Fibroblast of mammary gland (primary cell): ENCODE results near the gene ADGRG1.

Source experiments
- DNase-seq: peaks from one replicate; pipeline ENCODE4 v3.0.0-alpha.2; 2010; ENCODE audit warnings: low read depth
- H3K4me3 ChIP-seq: 2 replicates; pipeline ENCODE4 v1.5.1; 2011; ENCODE audit warnings: low read depth, mild to moderate bottlenecking, low read length, moderate library complexity; ENCODE audit not compliant: control insufficient read depth
- CTCF ChIP-seq: conservative IDR thresholded peaks from 2 replicates; pipeline ENCODE4 v1.5.1; 2011; ENCODE audit warnings: low read depth, low read length, inconsistent platforms; ENCODE audit not compliant: control insufficient read depth, insufficient read depth

ADGRG1 gene

GRCh38 chr16:57704011-57704904 is 75.8 kb downstream of the ADGRG1 start:
- no peak for DNase-seq
- no peak overlapping the region for H3K4me3 ChIP-seq
- no peak for TF ChIP-seq CTCF

GRCh38 chr16:57704905-57705852 is 76.7 kb downstream of the ADGRG1 start:
- no peak overlapping the region for H3K4me3 ChIP-seq
- no peak for DNase-seq
- TF ChIP-seq CTCF, result no peak

GRCh38 chr16:57706717-57707116 is 78.3 kb downstream of the ADGRG1 start:
- no peak for TF ChIP-seq CTCF
- DNase-seq, result no peak
- H3K4me3 ChIP-seq, result no peak overlapping the region

DNA sequence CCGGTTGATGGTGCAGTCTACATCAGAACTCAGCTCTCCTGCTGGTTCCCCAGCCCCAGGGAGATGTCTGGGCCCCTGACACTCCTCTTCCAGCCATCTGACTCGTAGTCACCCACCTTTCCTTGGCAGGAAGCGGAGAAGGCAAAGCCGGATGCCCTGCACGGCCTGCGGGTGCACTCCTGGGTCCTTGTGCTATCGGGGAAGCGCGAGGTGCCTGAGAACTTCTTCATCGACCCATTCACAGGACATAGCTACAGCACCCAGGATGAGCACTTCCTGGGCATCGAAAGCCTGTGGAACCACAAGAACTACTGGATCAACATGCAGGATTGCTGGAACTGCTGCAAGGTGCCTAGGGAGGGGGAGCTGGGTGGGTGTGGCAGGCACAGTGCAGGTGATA is 78.9 kb downstream of the ADGRG1 start:
- no peak for TF ChIP-seq CTCF
- DNase-seq, result no peak
- no peak overlapping the region for H3K4me3 ChIP-seq

DNA sequence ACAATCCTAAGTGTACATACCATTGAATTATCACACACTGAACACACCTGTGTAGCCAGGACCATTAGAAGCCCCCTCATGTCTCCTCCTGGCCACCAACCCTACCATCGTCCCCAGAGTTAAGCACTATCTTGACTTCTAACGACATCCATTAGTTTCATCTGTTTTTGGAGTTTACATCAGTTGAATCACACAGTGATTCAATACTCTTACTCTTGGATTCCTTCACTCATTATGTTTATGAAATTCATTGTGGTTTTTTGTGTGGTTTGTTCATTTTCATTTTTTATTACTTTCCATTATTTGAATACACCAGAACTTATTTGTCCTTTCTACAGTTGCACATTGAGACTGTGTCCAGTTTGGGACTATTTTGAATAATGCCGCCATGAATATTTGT is 79.7 kb downstream of the ADGRG1 start:
- no peak for DNase-seq
- TF ChIP-seq CTCF, result no peak
- no peak overlapping the region for H3K4me3 ChIP-seq

DNA sequence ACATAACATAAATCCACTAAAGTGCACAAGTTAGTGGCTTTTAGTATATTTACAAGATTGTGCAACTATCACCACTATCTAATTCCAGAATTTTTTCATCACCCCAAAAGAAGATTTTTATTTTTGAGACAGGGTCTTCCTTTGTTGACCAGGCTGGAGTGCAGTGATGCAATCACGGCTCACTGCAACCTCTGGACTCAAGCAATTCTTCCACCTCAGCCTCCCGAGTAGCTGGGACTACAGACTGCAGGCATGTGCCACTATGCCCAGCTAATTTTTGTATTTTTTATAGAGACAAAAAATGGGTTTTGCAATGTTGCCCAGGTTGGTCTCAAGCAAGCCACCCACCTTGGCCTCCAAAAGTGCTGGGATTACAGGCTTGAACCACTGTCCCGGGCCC is 81.2 kb downstream of the ADGRG1 start:
- H3K4me3 ChIP-seq, result no peak overlapping the region
- TF ChIP-seq CTCF, result no peak
- no peak for DNase-seq
